HT-29 (cell line): ENCODE results near the gene PAX7. TPM values are rescaled to one million over a fixed set of nuclear protein-coding genes. Genes with fewer than 3 reads are reported as not detected.

Source experiments
- DNase-seq: peaks from one replicate; pipeline ENCODE4 v3.0.0-alpha.2; 2015; ENCODE audit warnings: low spot score
- total RNA-seq: library from RNA; depleted of rRNA; stranded (reverse); fragments of >200 nt; shearing (Covaris generic); gene quantifications from 2 replicates; pipeline ENCODE4 v1.2.3, GENCODE V29; 2014

Gene PAX7
- total RNA-seq, 1 experiment from 2014 or later = not detected

DNA sequence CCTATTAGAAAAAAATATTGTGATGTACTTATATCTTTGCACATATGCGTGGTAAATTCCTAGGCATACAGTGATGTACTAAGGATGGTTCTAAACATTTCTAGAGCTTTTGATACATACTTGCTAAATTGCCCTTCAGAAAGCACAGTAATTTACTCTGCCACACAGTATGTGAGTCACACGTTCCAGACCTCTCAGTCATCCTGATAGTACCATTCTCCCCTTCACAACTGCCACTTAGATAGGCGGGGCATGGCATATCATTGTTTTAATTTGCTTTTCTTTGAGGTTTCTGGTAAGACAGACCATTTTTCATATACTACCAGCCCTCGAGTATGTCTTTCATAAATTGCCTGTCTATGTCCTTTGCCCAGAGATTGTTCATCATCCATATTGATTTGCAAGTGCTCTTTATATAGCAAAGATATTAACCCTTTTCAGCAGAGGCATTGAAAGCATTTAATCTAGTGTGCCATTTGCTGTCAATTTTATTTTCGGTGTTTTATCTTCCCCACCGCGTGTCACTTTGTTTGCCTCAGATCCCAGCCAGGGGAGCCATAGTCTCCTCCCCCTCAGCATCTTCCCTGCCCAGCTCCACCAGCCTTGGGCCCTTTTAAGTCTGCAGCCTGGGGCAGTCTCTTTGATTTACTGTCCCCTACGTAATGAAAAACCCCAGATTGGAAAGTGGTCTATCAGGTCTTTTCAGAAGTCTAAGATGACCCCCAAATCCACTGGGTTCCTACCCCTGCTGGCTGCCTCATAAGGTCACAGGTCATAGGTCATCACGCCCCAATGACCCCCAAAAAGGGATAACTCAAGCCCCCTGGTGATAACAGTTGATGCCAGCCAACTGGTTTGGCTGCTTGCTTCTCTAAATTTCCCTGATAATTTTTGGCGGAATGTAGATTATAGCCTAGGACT, 11.8 kb upstream of the PAX7 start:
- peak; percentile 64 for DNase-seq

DNA sequence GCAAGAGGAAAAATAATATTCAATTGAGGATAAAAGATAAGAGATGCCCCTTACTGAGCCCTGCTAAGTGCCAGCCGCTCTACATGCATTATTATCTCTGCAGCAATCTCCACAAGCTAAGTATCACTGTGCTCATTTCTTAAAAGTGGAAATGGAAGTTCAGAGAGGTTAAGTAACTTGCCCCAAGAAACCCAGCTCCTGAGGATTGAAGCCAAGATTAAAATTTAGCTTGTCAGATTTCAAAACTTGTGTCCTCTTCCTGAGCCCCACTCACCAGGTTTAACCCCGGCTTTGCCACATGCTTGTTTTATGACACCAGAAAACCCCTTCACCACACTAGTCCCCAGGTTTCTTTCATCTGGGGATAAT, 11.2 kb upstream of the PAX7 start:
- no peak for DNase-seq

DNA sequence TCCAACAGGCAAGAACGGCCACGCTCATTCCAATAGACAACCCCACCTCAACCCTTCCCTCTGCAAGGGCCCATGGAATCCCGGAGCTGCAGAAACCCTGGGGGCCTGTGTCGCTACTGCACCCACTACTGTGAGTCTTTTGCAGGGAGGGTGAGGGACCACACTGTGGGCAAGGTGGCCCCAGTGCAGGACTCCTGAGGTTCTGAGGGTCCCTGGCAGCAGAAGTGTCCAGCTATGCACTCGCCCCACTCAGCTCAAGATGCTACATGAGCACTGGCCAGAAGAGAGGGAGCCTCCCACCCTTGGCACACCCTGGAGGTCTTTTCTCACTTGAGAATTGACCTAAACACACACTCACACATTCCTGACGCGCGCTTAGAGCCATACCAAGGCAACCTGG, 2.1 kb upstream of the PAX7 start:
- no peak for DNase-seq

DNA sequence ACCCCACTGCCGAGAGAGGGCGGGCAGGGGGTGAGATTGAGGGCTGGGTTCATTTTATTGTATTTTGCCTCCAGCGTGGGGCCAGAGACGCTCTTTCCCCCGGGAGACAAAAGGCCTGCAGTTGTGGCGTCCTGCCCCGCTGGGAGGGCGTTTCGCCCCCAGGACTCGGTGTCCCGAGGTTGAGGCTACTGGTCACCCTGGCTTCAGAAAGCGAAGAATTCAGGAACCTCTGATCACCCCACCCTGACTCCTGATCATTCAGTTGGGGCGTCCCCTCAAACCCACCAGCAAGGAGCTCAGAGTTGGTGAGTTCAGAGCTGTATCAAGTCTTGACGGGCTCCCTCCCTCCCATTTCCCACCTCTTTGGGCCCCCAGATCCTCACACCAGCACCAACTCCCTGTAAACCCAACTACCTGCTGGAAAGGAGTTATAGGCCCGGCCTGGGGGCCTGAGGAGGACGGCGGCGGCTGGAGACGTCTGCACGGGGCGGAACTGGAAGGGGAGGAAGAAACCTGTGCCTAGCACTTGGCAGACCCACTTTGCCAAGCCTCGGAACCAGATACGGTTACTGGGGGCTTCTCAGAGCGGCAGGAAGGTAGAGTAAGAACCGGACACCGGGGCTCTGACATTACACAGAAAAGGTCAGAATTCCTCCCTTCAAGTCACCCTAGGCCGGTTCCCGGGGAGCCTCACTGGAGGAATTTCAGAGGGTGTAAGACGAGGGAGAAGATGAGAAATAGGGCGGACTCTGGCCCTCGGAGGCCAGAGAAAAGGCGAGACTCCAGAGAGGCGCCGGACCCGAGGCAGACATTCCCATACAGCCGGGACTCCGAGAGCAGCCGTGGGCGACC, 761 bp upstream of the PAX7 start:
- DNase-seq = no peak

DNA sequence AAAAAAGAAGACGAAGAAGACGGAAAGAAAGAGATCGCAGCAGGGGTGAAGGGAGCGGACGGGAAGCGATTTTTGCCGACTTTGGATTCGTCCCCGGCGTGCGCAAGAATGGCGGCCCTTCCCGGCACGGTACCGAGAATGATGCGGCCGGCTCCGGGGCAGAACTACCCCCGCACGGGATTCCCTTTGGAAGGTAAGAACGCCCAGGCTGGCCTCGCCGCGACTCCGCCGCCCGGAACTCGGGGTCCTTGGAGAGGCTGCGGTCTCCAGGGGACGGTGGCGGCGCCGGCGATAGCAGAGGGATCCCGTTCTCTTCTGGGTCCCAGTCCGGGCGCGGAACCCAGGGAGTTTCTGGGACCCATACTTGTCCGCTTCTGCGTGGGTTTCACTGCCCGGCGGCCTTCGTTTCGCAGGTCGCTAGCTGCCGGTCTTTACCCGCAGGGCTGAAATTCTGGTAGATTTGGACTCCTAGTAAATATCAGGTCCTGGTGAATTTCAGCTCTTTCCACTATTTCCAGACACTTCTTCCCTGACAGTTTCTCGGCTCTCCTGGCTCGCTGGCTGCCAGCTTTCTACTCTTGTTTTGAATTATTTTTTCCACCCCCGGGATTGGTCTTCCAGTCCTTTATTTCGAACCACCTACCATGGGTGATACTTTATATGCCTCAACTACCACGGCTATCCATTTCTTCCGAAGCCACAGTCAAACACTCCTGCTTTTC, 1.0 kb downstream of the PAX7 start:
- no peak for DNase-seq

DNA sequence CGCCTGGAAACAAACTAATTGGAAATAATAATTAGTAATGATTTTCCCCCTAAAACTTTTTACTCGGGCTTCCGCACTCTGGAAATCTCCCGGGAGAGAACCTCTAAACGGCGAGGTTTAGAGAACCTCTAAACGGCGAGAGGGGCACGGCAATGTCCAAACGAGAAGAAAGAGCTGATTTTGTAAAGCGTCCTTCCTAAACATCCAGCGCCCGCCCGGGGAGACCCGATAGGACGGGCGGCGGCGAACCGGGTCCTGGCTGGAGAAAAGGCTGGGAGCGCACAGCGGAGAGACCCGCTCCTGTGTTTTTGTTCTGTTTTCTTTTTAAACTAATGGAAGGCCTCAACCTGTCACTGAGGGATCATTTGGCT, 1.6 kb downstream of the PAX7 start:
- no peak for DNase-seq

DNA sequence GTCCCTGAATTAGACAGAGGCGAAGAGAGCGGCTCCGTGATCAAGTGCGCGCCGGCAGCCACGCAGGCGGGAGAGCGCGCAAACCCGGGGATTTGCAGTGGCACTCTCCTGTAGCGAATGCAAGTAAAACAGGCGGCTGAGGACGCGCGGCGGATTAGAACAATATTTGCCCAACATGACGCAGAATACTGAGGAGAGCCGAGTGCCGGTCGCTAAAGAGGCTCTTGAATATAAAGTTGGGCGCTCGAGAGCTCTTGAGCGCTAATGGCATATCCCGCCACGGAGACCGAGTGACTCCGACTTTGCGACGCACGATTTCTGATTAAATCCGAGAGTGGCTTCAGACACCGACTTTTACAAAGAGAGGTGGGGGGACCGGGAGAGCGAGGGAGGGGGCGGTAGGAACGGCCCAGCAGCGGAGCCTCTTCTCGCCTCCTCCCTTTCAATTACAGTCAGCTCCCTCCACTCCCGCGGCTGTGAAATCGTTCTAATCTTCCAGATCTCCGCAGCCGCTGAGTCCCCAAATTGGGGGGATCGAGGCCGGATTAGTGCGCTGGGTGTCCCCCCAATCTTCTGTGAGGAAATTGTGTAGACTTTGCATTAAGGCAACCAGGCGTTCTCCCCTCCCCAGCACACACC, 2.3 kb downstream of the PAX7 start:
- no peak for DNase-seq

DNA sequence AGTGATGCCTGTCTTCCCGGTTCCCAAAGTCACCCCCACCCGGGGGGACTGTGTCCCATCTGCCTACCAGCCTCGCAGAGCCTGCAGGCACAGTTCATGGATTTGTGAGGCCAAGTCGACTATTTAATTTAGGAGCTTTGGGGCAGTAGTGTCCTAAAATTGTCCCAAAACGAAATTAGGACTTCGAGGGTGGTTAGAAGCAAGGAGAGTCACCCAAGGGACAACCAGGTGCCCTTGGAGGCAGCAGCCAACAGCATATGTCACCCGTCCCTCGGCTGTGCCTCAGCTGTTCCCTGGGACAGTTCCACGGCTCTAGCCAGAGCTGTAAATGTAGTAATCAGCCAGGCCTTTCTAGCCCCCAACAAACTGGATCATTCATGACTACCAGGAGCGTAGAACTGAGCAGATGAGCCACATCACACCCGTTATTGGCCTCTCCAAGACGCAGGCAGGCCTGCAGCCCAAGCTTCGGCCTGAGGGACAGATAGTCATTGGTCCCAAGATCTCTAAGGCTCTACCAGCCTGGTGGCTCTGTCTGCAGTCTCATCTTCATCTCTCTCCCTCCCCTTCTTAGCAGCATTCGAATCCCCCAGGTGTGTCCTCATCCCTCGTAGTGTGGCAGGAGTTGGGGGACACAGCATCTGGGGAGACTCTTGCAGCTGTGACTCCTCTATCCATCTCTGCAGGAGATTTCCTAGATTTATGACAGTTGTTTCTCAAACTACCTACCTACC, 2.9 kb downstream of the PAX7 start:
- DNase-seq = no peak

DNA sequence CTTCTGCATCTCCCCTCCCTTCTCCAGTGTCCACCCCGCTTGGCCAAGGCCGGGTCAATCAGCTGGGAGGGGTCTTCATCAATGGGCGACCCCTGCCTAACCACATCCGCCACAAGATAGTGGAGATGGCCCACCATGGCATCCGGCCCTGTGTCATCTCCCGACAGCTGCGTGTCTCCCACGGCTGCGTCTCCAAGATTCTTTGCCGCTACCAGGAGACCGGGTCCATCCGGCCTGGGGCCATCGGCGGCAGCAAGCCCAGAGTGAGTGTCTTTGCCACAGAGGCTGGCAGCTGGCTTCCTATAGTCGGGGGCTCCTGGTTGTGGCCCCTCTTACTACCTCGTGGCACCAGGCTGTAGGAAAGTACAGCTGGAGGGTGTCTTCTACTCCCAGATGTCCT, 3.6 kb downstream of the PAX7 start:
- no peak for DNase-seq

DNA sequence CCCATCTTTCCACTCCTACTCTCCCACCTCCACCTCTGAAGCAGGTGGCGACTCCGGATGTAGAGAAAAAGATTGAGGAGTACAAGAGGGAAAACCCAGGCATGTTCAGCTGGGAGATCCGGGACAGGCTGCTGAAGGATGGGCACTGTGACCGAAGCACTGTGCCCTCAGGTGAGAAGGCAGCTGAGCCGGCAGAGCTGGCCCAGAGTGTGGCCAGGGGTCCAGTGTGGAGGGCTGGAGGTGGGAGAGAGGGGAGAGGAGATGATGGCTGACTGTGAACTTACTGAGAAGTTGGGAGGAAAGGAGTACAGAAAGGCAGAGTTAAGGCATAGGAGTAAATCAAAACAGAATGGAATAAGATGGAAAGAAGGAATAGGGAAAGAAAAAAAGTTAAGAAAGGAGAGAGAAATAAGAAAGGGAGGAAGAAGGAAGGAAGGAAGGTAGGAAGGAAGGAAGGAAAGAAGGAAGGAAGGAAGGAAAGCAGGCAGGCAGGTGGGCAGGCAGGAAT, 4.5 kb downstream of the PAX7 start:
- DNase-seq = no peak

DNA sequence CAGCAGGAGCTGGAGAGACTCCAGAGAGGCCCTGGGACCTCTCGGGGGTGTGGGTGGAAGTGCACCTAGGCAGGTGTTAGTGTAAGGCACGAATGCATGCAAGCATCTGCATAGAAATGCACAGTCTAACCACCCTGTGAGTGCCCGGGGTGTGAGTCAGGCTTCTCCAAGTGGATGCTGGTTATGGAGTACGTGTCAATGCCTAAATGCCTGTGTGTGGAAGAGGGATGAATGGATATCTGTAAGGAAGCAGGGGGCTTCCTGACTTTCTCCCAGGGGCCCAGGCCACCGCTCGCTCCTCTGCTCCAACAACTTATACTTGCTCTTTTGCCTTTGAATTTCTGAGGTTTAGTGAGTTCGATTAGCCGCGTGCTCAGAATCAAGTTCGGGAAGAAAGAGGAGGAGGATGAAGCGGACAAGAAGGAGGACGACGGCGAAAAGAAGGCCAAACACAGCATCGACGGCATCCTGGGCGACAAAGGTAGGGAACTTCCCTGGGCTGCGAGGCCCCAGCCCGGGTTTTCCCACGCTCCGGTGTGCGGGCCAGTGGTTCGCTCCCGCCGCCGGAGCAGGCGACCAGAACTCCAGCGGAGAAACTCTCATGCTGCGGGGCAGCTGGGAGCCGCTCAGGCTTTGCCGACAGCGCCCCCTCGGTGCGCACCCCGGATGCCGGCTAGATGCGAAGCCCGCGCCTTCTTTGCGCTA, 5.4 kb downstream of the PAX7 start:
- no peak for DNase-seq

DNA sequence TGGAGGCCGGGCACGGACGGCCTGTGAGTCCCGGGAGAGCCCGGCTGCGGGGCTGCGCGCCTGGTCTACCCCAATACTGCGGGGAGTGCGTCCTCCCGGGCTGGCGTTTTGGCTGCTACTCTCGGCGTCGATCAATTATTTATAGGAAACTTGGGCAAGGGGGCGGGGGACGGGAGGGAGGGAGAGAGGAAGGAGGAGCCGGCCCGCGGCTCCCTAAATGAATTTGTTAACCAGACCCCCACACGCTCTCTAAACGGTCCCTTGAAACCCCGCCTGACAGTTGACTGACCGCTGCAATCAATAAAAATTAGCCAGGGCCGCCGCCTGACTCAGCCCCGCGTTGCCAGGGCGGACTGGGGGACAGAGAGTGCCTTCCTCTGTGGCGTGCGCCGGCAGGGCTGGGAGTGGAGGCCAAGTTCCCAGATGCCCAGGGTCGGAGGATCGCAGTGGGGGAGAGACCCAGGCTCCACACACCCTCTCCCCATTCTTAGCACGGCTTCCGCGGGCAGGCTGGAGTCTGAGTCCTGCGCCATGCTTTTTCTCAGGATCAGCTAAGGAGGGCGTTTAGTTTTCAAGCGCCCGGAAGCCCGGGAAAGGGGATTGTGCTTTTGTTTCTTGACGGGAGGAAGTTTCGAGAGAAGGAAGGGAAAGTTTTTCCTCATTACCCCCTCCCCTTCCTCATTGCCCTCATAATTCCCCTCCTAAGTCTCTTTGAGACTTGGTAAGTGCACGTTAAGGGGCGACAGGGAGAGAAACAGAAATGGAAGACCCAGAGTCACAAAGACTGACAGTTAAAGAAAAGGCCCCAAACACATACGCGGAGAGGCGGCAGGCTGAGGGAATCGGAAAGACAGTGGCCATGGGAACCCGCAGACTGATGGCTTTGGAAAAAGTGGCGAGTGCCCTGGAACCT, 6.2 kb downstream of the PAX7 start:
- DNase-seq = no peak

DNA sequence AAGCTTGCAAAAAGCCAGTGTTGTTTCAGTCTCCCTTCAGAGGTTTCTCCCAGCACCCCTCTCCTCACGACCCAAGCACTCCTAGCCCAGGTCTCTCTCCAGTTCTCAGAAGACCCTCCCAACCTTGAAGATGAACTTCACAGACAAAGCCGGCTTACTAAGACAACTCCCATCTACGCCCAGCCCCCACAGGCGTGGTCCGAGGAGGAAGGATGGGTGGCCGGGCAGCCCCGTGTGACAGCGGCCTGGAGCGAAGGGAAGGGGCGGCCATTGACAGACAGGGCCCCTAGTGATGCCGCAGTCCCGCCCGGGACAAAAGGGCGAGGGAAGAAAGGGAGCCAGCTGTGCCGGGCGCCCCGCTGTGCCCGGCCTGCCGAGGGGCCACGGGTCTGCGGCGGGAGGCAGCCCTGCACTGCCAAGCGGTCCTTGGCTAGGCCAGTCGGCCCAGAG, 6.9 kb downstream of the PAX7 start:
- no peak for DNase-seq

DNA sequence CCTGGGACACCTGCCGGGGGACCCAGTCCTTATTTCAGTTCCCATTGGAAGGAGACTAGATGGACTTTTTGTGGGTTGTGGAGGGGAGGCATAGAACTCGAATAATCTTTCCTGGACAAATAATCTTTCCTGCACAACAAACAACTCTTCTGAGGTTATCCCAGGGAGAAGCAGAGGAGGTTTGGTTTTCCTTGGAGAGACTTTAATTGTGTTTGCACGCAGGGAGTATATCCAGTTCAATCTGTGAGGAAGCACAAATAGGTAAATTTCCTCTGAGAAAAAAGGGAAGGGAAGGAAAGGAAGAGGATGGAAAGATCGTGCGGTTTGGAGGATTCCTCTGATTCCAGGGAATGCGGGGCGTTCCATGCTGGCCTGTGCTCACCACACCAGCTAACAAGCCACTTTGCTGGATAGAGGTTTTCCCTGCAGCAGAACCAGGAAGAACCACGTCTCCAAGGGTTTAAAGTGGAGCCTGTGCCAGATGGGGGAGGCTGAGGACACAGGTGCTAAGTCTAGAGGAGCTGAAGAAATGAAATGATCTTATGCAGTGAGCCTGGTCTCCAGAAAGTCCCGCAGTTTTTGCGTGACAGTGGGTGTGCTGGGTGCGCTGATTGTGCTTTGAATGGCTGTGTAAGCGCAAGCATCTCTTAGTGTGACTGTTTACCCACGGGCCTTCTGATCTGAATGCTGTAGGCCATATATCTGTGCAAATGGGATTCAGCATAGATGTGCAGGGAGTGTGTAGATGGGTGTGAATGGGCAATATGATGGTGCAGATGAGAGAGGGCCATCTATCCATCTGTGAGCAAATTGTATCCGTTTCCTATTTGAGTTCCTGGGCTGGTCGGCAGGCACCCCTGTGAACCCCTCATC, 7.6 kb downstream of the PAX7 start:
- no peak for DNase-seq

DNA sequence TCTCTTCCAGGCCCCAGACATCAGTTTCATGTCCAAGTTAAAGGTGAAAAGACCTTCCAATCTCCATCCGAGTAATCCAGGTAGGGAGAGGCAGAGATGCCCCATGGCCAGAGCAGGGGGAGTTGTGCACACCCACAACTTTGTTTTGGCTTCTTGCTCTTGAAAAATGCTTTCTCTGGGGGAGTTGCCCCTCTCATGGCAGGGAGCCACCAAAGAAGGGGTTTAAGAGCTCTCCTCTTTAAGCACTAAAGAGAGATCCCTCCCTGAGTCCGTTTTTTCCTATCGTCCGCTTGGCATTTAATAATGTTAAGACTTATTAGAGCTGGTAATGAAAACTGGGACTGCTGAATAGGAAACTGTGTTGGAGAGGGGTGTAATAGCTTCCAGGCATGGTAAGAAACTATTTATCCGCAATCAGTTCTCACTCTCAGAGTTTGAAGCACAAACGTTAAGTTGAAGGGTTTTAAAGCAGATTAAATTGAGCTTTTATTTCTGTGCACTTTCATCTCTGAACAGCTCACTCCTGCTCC, 8.3 kb downstream of the PAX7 start:
- DNase-seq = no peak

DNA sequence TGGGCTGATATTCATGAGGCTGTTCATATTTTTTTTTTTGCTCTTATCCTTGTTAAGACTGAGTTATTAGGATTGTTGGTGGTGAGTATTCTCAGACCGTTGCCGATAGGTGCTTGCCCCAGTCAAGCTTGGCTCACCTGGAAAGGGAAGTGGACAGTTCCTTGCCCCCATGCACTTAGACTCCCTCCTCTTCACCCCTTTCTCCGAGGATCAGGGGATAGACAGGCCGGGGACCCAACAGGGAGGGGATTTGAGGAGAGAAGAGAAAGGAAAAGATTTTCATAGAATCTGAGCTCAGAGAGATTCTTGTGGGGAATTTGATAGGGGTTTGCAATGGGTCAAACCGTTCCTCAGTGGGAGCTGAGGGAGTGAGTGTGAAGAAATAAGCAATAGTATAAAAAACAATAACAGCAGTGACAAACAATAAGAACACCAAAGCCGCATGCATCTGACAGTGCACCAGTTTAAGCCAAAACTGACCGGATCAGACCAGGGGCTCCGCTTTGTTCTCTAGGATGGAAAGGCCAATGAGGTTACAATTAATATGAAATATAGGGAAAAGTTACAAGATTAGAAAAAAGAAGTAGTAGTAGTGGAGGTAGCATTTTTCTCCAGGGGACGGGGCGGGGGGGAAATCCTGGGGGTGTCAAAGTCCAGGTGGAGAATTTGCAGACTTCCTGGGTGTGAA, 8.9 kb downstream of the PAX7 start:
- DNase-seq = no peak
